Suprapubic skin (tissue), 3 donors: ENCODE measurements around the gene DLGAP4.

Source experiments
- CTCF ChIP-seq, 2 donors: fragments of 200-600 bp in 1 of 2; fragments of 450-650 bp in 1 of 2; sonication (generic) in 1 of 2; IDR thresholded peaks; one replicate each; pipeline ENCODE4 v1.5.1; 2016 to 2019; ENCODE audit warnings: antibody characterized with exemption in 2 of 2, mild to moderate bottlenecking in 1 of 2, moderate library complexity in 1 of 2
- POLR2A ChIP-seq, 2 donors: fragments of 450-650 bp; IDR thresholded peaks; one replicate each; pipeline ENCODE4 v1.6.1; 2017; ENCODE audit warnings: antibody characterized with exemption in 2 of 2, mild to moderate bottlenecking in 2 of 2, moderate library complexity in 2 of 2

GRCh38 chr20:36266189-36266588, 40.0 kb upstream of the DLGAP4 start:
- TF ChIP-seq POLR2A (IDR thresholded peaks at IDR 0.05) = no peak
- no peak for TF ChIP-seq CTCF (IDR thresholded peaks at IDR 0.05)
